Neural cell (in vitro differentiated cells): ENCODE measurements around the gene TIGD6.

Source experiments
- EP300 ChIP-seq: fragments of 450-650 bp; conservative IDR thresholded peaks from 2 replicates; pipeline ENCODE4 v1.6.1; 2014; ENCODE audit warnings: antibody characterized with exemption, mild to moderate bottlenecking, moderate library complexity; ENCODE audit not compliant: poor library complexity, severe bottlenecking
- EZH2 ChIP-seq: fragments of 200-600, 300-800 bp; shearing (Covaris generic), sonication (generic); IDR thresholded peaks from 2 replicates; pipeline ENCODE4 v1.6.1; 2014; ENCODE audit warnings: antibody characterized with exemption, low read length, borderline replicate concordance, mild to moderate bottlenecking; ENCODE audit not compliant: insufficient read depth, poor library complexity, severe bottlenecking
- MXI1 ChIP-seq: fragments of 450-650 bp; conservative IDR thresholded peaks from 2 replicates; pipeline ENCODE4 v1.6.1; 2014; ENCODE audit warnings: antibody characterized with exemption, mild to moderate bottlenecking; ENCODE audit not compliant: poor library complexity, severe bottlenecking
- POLR2AphosphoS5 ChIP-seq: IDR thresholded peaks from 2 replicates; pipeline ENCODE4 v1.6.1; 2012
- RAD21 ChIP-seq: fragments of 450-650 bp; conservative IDR thresholded peaks from 2 replicates; pipeline ENCODE4 v1.6.1; 2014; ENCODE audit warnings: antibody characterized with exemption, mild to moderate bottlenecking, moderate library complexity
- SMC3 ChIP-seq: fragments of 450-650 bp; conservative IDR thresholded peaks from 2 replicates; pipeline ENCODE4 v1.6.1; 2014; ENCODE audit warnings: antibody characterized with exemption, mild to moderate bottlenecking, moderate library complexity; ENCODE audit not compliant: poor library complexity
- TAF1 ChIP-seq: IDR thresholded peaks from 2 replicates; pipeline ENCODE4 v1.6.1; 2012; ENCODE audit warnings: low read depth
- TF ChIP-seq, protein P1 (sequence below): IDR thresholded peaks from 2 replicates; pipeline ENCODE4 v1.6.1; 2012; ENCODE audit warnings: borderline replicate concordance
- TF ChIP-seq, protein P2 (sequence below): fragments of 450-650 bp; IDR thresholded peaks from 2 replicates; pipeline ENCODE4 v1.5.1; 2014; ENCODE audit warnings: antibody characterized with exemption, mild to moderate bottlenecking, moderate library complexity; ENCODE audit not compliant: poor library complexity, severe bottlenecking

DNA sequence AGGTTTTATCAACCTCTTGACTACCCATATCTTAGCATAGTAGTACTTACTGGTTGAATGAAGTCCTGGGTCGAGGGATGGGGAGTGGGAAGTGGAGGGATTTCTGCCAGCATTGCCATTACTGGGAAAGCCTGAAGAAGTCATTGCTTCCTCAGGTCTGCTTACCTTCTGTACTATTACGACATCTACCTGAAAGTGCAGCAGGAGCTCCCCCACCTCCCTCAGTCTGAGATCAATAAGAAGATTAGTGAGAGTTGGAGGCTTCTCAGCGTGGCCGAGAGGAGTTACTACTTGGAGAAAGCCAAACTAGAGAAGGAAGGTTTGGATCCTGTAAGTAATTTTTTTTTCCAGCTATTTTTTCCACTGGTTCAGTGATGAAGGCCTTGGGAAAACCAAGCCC is 5.9 kb upstream of the TIGD6 start:
- TF ChIP-seq POLR2AphosphoS5, result no peak
- TF ChIP-seq, protein P1, sequence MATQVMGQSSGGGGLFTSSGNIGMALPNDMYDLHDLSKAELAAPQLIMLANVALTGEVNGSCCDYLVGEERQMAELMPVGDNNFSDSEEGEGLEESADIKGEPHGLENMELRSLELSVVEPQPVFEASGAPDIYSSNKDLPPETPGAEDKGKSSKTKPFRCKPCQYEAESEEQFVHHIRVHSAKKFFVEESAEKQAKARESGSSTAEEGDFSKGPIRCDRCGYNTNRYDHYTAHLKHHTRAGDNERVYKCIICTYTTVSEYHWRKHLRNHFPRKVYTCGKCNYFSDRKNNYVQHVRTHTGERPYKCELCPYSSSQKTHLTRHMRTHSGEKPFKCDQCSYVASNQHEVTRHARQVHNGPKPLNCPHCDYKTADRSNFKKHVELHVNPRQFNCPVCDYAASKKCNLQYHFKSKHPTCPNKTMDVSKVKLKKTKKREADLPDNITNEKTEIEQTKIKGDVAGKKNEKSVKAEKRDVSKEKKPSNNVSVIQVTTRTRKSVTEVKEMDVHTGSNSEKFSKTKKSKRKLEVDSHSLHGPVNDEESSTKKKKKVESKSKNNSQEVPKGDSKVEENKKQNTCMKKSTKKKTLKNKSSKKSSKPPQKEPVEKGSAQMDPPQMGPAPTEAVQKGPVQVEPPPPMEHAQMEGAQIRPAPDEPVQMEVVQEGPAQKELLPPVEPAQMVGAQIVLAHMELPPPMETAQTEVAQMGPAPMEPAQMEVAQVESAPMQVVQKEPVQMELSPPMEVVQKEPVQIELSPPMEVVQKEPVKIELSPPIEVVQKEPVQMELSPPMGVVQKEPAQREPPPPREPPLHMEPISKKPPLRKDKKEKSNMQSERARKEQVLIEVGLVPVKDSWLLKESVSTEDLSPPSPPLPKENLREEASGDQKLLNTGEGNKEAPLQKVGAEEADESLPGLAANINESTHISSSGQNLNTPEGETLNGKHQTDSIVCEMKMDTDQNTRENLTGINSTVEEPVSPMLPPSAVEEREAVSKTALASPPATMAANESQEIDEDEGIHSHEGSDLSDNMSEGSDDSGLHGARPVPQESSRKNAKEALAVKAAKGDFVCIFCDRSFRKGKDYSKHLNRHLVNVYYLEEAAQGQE, result no peak
- TF ChIP-seq, protein P2, sequence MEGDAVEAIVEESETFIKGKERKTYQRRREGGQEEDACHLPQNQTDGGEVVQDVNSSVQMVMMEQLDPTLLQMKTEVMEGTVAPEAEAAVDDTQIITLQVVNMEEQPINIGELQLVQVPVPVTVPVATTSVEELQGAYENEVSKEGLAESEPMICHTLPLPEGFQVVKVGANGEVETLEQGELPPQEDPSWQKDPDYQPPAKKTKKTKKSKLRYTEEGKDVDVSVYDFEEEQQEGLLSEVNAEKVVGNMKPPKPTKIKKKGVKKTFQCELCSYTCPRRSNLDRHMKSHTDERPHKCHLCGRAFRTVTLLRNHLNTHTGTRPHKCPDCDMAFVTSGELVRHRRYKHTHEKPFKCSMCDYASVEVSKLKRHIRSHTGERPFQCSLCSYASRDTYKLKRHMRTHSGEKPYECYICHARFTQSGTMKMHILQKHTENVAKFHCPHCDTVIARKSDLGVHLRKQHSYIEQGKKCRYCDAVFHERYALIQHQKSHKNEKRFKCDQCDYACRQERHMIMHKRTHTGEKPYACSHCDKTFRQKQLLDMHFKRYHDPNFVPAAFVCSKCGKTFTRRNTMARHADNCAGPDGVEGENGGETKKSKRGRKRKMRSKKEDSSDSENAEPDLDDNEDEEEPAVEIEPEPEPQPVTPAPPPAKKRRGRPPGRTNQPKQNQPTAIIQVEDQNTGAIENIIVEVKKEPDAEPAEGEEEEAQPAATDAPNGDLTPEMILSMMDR, result no peak
- TF ChIP-seq EZH2, result no peak
- TF ChIP-seq MXI1, result no peak
- no peak for TF ChIP-seq TAF1
- TF ChIP-seq RAD21, result no peak
- TF ChIP-seq SMC3, result no peak
- TF ChIP-seq EP300, result no peak
